Measurements from ENCODE around the gene NDUFA3.
"Not testable (repeated sequence)": the region's sequence is repeated elsewhere in the genome, so short reads cannot be mapped to it uniquely, and the experiment has no call there.

NDUFA3 gene

DNA sequence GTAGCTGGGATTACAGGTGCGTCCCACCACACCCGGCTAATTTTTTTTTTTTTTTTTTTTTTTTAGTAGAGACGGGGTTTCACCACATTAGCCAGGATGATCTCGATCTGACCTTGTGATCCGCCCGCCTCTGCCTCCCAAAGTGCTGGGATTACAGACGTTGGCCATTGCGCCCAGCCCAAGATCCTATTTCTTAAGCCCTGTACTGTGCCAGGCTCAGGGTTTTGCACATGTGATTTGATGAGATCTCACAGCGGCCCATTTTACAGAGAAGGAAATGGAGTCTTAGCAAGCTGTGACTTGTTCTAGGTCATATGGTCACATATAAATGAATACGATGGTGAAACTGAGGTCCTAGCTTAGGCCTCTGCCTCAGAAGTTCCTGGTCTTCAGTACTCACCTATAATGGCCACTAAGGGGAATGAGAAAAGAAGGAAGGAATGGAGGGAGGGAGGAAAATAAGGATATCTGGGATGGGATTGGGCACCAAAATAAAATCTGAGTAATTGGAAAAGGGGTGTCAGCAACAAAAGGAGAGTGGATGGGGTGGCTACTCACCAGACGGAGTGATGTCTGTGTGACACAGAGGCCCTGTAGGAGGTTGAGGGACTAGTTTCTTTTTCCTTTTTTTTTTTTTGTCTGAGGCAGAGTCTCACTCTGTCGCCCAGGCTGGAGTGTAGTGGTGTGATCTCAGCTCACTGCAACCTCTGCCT is 3.3 kb upstream of the NDUFA3 start:
- Histone ChIP-seq H3K27me3 (ENCODE audit: control insufficient read depth, insufficient read depth, low read length) (no peaks in the 10 kb centered on the region), H3K4me3 (ENCODE audit: low read depth, low read length) (no peak overlapping the region), H3K9ac (no peak overlapping the region), H3K4me1 (no peaks in the 10 kb centered on the region), H3K27ac (no peak overlapping the region), H2AFZ (no peak overlapping the region), H3K36me3 (ENCODE audit: control insufficient read depth, insufficient read depth, low read length) (no peaks in the 10 kb centered on the region), H3K4me2 (ENCODE audit: low read length) (no peak overlapping the region), H3K9me3 (ENCODE audit: control insufficient read depth, low read length) (no peaks in the 10 kb centered on the region), H3K79me2 (peaks cover 11% of the 10 kb centered on the region)
- TF ChIP-seq CTCF (IDR thresholded peaks at IDR 0.05): no peak

DNA sequence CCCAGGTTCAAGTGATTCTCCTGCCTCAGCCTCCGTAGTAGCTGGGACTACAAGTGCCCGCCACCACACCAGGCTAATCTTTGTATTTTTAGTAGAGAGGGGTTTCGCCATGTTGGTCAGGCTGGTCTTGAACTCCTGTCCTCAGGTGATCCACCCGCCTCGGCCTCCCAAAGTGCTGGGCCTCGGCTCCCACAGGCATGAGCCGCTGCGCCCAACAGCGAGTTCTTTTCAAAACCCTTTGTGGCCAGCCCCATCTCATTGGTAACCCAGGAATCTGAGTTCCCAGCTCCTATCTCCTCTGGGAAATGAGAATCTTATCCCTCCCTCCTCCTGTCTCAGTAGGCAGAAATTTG is 2.8 kb upstream of the NDUFA3 start:
- not testable (repeated sequence) for H3K9ac ChIP-seq; H3K4me3 ChIP-seq (ENCODE audit: low read depth, low read length); H2AFZ ChIP-seq; H3K4me2 ChIP-seq (ENCODE audit: low read length); H3K36me3 ChIP-seq (ENCODE audit: control insufficient read depth, insufficient read depth, low read length); H3K9me3 ChIP-seq (ENCODE audit: control insufficient read depth, low read length); H3K27ac ChIP-seq; H3K4me1 ChIP-seq; H3K27me3 ChIP-seq (ENCODE audit: control insufficient read depth, insufficient read depth, low read length)
- peaks cover 13% of the 10 kb centered on the region for H3K79me2 ChIP-seq

DNA sequence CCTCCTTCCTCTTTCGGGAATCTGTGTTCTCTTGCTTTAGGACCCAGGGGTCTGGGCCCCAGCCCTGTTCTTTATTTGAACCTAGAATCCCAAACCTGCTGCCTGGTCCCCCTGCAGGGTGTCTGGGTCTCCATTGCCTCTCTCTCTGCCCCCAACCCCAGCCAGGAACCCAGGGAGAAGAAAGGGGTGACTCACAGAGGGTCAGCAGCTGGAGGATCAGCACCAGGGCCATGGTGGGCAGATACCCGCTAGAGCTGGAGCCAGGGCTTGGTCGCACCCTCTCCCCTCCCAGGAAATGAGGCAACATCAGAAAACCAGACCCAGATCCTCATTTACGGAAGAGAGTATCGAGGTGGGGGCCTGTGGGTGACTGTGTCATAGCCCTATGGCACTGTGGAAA is 2.1 kb upstream of the NDUFA3 start, which contains the start of gene OSCAR:
TSS of gene OSCAR (minus strand) at position 243 of the 400 bp plus-strand sequence. CDS start at position 232, 11 bp downstream.
- Histone ChIP-seq H3K4me2 (ENCODE audit: low read length) (no peak within 1 kb of the TSS), H3K9ac (no peak within 1 kb of the TSS), H3K27me3 (ENCODE audit: control insufficient read depth, insufficient read depth, low read length) (no peaks in the 10 kb centered on the region), H2AFZ (no peak within 1 kb of the TSS), H3K9me3 (ENCODE audit: control insufficient read depth, low read length) (no peaks in the 10 kb centered on the region), H3K27ac (no peak within 1 kb of the TSS), H3K79me2 (peaks cover 16% of the 10 kb centered on the region), H3K4me3 (ENCODE audit: low read depth, low read length) (no peak within 1 kb of the TSS), H3K36me3 (ENCODE audit: control insufficient read depth, insufficient read depth, low read length) (no peaks in the 10 kb centered on the region), H3K4me1 (no peaks in the 10 kb centered on the region)
- no peak for TF ChIP-seq CTCF (IDR thresholded peaks at IDR 0.05)

- Histone ChIP-seq H3K27ac (no peak overlapping the region), H3K9ac (no peak overlapping the region), H3K4me2 (ENCODE audit: low read length) (no peak overlapping the region), H3K4me3 (ENCODE audit: low read depth, low read length) (no peak overlapping the region), H3K9me3 (ENCODE audit: control insufficient read depth, low read length) (no peaks in the 10 kb centered on the region), H3K4me1 (no peaks in the 10 kb centered on the region), H3K79me2 (peaks cover 16% of the 10 kb centered on the region), H2AFZ (no peak overlapping the region), H3K27me3 (ENCODE audit: control insufficient read depth, insufficient read depth, low read length) (no peaks in the 10 kb centered on the region), H3K36me3 (ENCODE audit: control insufficient read depth, insufficient read depth, low read length) (no peaks in the 10 kb centered on the region)
- TF ChIP-seq CTCF (IDR thresholded peaks at IDR 0.05): no peak
These were observed 2.5 kb downstream of the NDUFA3 start for GRCh38 chr19:54104998-54105715.

- Histone ChIP-seq H2AFZ (no peak overlapping the region), H3K79me2 (peaks cover 16% of the 10 kb centered on the region), H3K9me3 (ENCODE audit: control insufficient read depth, low read length) (no peaks in the 10 kb centered on the region), H3K27me3 (ENCODE audit: control insufficient read depth, insufficient read depth, low read length) (no peaks in the 10 kb centered on the region), H3K27ac (no peak overlapping the region), H3K4me1 (no peaks in the 10 kb centered on the region), H3K36me3 (ENCODE audit: control insufficient read depth, insufficient read depth, low read length) (no peaks in the 10 kb centered on the region), H3K4me3 (ENCODE audit: low read depth, low read length) (no peak overlapping the region), H3K4me2 (ENCODE audit: low read length) (no peak overlapping the region), H3K9ac (no peak overlapping the region)
- no peak for TF ChIP-seq CTCF (IDR thresholded peaks at IDR 0.05)
These were observed 3.1 kb downstream of the NDUFA3 start for GRCh38 chr19:54105796-54106195.

Measured in parathyroid adenoma (tissue), 2 donors.